Ishikawa (cell line): ENCODE data around the gene MYO5B.

Experiments used
- CEBPB ChIP-seq: IDR thresholded peaks from 2 replicates; pipeline ENCODE4 v1.6.1; 2012
- CREB1 ChIP-seq: IDR thresholded peaks from 2 replicates; pipeline ENCODE4 v1.6.1; 2012; ENCODE audit warnings: low read depth
- EGR1 ChIP-seq: IDR thresholded peaks from 2 replicates; pipeline ENCODE4 v1.6.1; 2012
- EP300 ChIP-seq: IDR thresholded peaks from 2 replicates; pipeline ENCODE4 v1.6.1; 2012; ENCODE audit warnings: borderline replicate concordance
- FOXM1 ChIP-seq: IDR thresholded peaks from 2 replicates; pipeline ENCODE4 v1.6.1; 2012; ENCODE audit warnings: low read depth, borderline replicate concordance
- NFIC ChIP-seq: IDR thresholded peaks from 2 replicates; pipeline ENCODE4 v1.6.1; 2012
- RAD21 ChIP-seq: IDR thresholded peaks from 2 replicates; pipeline ENCODE4 v1.6.1; 2012; ENCODE audit warnings: low read depth
- TAF1 ChIP-seq: IDR thresholded peaks from 2 replicates; pipeline ENCODE4 v1.6.1; 2012; ENCODE audit warnings: low read depth, mild to moderate bottlenecking
- TCF12 ChIP-seq: IDR thresholded peaks from 2 replicates; pipeline ENCODE4 v1.6.1; 2012; ENCODE audit warnings: low read depth
- TEAD4 ChIP-seq: IDR thresholded peaks from 2 replicates; pipeline ENCODE4 v1.6.1; 2012
- YY1 ChIP-seq: IDR thresholded peaks from 2 replicates; pipeline ENCODE4 v1.6.1; 2012; ENCODE audit warnings: low read depth
- ZBTB7A ChIP-seq: IDR thresholded peaks from 2 replicates; pipeline ENCODE4 v1.6.1; 2012; ENCODE audit warnings: low read depth
- TF ChIP-seq, protein P1 (sequence below): IDR thresholded peaks from 2 replicates; pipeline ENCODE4 v1.6.1; 2012
- TF ChIP-seq, protein P2 (sequence below): IDR thresholded peaks from 2 replicates; pipeline ENCODE4 v1.6.1; 2012
- TF ChIP-seq, protein P3 (sequence below): IDR thresholded peaks from 2 replicates; pipeline ENCODE4 v1.6.1; 2012; ENCODE audit warnings: low read depth, mild to moderate bottlenecking

MYO5B gene

DNA sequence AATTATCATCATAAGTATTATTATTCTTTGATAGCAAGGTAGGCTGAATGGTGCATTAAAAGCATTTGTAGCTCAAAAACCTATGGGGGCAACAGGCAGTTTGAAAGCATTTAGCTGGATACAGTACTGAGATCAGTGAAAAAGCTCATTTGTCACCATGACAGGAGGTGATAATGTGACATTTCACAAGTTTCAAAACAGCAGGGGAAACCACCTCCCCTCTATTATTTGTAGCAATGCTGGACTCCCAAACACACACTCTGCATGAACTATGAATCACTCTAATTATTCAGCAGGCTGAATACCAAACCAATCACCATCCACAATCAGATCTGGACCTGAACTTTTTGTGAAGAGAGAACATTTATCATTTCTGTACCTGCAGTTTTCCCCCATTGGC, 63.4 kb downstream of the MYO5B start:
- TF ChIP-seq NFIC (no peak), CREB1 (no peak), ZBTB7A (no peak), EP300 (no peak), EGR1 (no peak), YY1 (no peak), FOXM1 (no peak), TCF12 (no peak)

DNA sequence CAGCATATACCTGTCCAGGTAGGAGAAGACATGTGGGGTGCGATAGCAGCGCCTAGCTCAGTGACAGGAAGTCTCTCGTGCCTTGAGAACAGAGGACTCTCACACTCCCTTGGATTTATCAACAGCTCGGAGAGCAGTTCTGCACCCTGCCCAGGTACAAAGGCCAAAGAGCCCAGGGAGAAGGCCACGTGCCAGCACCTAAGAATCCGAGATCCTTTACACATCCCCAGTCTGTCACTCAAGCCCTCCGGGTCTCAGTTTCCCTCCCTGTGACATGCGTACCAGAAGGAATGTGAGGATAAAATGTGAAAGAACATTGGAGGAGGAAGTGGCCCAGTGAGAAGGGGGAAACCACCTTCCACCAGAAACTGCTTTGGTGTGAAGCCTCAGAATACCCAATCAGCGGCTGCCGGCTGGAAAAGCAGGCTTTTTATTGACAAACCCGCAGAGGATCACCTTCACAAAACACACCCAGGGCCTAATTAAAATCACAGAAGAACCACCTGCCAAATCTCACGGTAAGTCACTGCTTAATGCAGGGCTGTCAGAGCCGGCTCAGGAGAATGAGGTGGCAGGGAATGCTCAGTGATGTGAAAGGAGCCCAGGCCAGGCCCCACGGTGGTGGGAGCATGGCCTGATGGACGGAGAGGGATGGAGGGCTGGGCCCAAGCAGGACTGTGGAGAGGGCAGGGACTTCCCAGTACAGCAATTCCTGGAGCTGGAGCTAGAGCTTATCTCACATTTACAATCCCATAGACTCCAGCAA, 66.3 kb downstream of the MYO5B start:
- TF ChIP-seq, protein P1, sequence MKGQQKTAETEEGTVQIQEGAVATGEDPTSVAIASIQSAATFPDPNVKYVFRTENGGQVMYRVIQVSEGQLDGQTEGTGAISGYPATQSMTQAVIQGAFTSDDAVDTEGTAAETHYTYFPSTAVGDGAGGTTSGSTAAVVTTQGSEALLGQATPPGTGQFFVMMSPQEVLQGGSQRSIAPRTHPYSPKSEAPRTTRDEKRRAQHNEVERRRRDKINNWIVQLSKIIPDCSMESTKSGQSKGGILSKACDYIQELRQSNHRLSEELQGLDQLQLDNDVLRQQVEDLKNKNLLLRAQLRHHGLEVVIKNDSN: no peak
- TF ChIP-seq NFIC: no peak

DNA sequence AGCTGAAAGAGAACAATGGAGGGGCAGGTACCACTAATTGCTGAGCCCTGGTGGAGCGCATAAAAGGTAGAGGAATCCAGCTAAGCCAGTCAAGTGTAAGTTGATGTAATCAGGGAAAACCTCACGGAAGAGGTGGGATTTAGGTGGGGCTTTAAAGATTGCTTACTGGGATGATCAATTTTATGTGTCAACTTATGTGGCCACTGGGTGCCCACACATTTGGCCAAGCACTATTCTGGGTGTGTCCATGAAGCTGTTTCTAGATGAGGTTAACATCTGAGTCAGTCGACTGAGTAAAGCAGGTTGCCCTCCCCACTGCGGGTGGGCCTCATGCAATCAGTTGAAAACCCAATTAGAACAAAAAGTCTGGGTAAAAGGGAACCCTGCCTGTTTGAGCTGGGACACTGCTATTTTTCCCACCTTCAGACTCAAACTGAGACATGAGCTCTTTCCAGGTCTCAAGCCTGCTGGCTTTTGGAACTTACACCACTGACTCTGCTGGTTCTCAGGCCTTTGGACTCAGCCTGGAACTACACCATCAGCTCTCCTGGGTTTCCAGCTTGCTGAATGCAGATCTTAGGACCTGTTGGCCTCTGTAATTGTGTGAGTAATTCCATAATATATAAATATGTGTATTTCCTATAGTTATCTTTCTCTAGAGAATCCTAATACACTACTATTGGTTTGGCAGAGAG, 67.3 kb downstream of the MYO5B start:
- TF ChIP-seq, protein P1: no peak
- TF ChIP-seq CREB1 (no peak), YY1 (no peak), EP300 (no peak), ZBTB7A (no peak), TAF1 (no peak), FOXM1 (no peak), EGR1 (no peak), CEBPB (no peak), NFIC (no peak), TCF12 (no peak), TEAD4 (no peak), RAD21 (no peak)
- TF ChIP-seq, protein P2, sequence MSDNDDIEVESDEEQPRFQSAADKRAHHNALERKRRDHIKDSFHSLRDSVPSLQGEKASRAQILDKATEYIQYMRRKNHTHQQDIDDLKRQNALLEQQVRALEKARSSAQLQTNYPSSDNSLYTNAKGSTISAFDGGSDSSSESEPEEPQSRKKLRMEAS: no peak
- TF ChIP-seq, protein P3, sequence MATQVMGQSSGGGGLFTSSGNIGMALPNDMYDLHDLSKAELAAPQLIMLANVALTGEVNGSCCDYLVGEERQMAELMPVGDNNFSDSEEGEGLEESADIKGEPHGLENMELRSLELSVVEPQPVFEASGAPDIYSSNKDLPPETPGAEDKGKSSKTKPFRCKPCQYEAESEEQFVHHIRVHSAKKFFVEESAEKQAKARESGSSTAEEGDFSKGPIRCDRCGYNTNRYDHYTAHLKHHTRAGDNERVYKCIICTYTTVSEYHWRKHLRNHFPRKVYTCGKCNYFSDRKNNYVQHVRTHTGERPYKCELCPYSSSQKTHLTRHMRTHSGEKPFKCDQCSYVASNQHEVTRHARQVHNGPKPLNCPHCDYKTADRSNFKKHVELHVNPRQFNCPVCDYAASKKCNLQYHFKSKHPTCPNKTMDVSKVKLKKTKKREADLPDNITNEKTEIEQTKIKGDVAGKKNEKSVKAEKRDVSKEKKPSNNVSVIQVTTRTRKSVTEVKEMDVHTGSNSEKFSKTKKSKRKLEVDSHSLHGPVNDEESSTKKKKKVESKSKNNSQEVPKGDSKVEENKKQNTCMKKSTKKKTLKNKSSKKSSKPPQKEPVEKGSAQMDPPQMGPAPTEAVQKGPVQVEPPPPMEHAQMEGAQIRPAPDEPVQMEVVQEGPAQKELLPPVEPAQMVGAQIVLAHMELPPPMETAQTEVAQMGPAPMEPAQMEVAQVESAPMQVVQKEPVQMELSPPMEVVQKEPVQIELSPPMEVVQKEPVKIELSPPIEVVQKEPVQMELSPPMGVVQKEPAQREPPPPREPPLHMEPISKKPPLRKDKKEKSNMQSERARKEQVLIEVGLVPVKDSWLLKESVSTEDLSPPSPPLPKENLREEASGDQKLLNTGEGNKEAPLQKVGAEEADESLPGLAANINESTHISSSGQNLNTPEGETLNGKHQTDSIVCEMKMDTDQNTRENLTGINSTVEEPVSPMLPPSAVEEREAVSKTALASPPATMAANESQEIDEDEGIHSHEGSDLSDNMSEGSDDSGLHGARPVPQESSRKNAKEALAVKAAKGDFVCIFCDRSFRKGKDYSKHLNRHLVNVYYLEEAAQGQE: no peak

DNA sequence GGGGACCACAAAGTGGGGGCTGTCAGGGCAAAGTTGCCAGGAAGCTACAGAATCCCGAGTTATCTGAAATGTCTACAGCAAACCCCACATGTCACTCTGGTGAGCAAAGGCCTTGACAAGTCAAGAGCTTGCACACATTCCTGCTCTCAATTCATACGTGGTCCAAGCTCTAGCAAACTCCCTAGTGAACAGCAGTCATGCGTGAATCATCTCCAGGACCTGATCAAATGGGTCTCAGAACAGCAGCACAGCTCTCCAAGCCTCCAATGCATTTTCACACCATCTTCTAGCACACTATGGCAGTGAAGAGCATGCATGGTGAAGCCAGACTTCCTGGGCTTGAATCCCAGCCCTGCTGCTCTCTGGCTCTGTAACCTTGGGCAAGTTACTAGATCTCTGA, 68.5 kb downstream of the MYO5B start:
- TF ChIP-seq CREB1: no peak
- no peak for TF ChIP-seq CEBPB

DNA sequence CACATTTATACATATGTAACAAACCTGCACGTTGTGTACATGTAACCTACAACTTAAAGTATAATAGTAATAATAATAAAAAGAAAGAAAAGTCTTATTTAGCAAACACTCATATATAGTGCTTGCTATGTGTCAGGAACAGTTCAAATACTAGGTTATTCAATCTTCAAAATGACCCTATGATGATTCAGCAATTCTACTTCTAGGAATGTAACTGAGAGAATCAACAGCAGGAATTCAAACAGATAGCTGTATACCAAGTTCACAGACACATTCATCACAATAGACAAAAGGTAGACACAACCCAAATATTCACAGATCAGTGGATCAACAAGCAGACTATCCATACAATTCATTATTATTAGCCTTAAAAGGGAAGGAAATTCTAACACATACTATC, 69.5 kb downstream of the MYO5B start:
- TF ChIP-seq EP300: no peak
- TF ChIP-seq YY1: no peak
- TF ChIP-seq, protein P3: no peak
- TF ChIP-seq ZBTB7A: no peak
- TF ChIP-seq, protein P2: no peak
- TF ChIP-seq NFIC: no peak
- TF ChIP-seq EGR1: no peak
- no peak for TF ChIP-seq TCF12

DNA sequence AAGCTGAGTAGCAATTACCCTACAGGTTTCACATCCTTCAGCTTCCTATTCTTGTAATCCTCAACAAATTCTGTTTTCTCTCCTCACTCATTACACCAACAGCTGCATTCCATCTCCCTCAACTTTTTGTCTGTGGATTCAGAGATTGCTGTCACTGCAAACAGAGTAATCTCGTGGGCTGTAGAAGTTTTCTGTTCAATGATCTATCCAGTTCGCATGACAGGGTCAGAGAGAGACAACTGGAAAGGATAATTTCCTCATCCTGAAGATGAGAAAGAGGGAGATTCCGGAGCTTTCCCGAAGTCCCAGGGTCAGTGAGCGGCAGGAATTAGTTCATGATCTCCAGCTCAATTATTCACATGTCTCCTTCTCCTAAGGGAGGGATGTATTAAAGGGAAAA, 75.7 kb downstream of the MYO5B start:
- TF ChIP-seq NFIC (no peak), TCF12 (no peak)
- TF ChIP-seq, protein P2: no peak
